GM23338 (cell line): ENCODE measurements around the gene BCL2L13. TPM values are rescaled to one million over a fixed set of nuclear protein-coding genes. Genes with fewer than 3 reads are reported as not detected.
A peak's percentile ranks its signal among the peaks of the same experiment; 100 is the strongest.

Experiments used
- ATAC-seq: fragments of 200-7000 bp; cut with Tn5 transposase; 3 replicates; pipeline ENCODE4 v1.9.1; 2020
- DNase-seq: peaks from one replicate; pipeline ENCODE4 v3.0.0-alpha.2; 2015; ENCODE audit warnings: low spot score
- H2AFZ ChIP-seq: fragments of 200-600 bp; sonication (generic); 2 replicates; pipeline ENCODE4 v1.8.0; 2016; ENCODE audit warnings: antibody characterized with exemption, mild to moderate bottlenecking, moderate library complexity
- H3F3A ChIP-seq: fragments of 200-600 bp; sonication (generic); replicated peaks from 2 replicates; pipeline ENCODE4 v1.8.0; 2017; ENCODE audit warnings: antibody characterized with exemption, mixed run types, low read depth
- H3K27ac ChIP-seq: fragments of 200-600 bp; sonication (generic); 2 replicates; pipeline ENCODE4 v1.6.1; 2016; ENCODE audit warnings: low read depth
- H3K27me3 ChIP-seq: fragments of 200-600 bp; sonication (generic); 2 replicates; pipeline ENCODE4 v1.8.0; 2016; ENCODE audit warnings: mild to moderate bottlenecking, mixed run types, moderate library complexity; ENCODE audit not compliant: insufficient read depth
- H3K36me3 ChIP-seq: fragments of 200-600 bp; sonication (generic); 2 replicates; pipeline ENCODE4 v1.8.0; 2016; ENCODE audit warnings: mild to moderate bottlenecking; ENCODE audit not compliant: insufficient read depth
- H3K4me1 ChIP-seq: fragments of 200-600 bp; sonication (generic); 2 replicates; pipeline ENCODE4 v1.8.0; 2016; ENCODE audit warnings: mild to moderate bottlenecking, moderate library complexity; ENCODE audit not compliant: insufficient read depth
- H3K4me2 ChIP-seq: fragments of 200-600 bp; sonication (generic); 2 replicates; pipeline ENCODE4 v1.7.1; 2017; ENCODE audit warnings: mixed run types
- H3K4me3 ChIP-seq: fragments of 200-600 bp; sonication (generic); 2 replicates; pipeline ENCODE4 v1.6.1; 2016; ENCODE audit warnings: mixed run types
- H3K79me2 ChIP-seq: fragments of 200-600 bp; sonication (generic); replicated peaks from 2 replicates; pipeline ENCODE4 v1.8.0; 2017; ENCODE audit warnings: mild to moderate bottlenecking; ENCODE audit not compliant: insufficient read depth
- H3K9me2 ChIP-seq: fragments of 200-600 bp; sonication (generic); 2 replicates; pipeline ENCODE4 v1.8.0; 2017; ENCODE audit not compliant: insufficient read depth
- H4K20me1 ChIP-seq: fragments of 200-600 bp; sonication (generic); replicated peaks from 2 replicates; pipeline ENCODE4 v1.8.0; 2017; ENCODE audit warnings: mild to moderate bottlenecking; ENCODE audit not compliant: insufficient read depth
- H3K27ac Mint-ChIP-seq: 2 replicates; pipeline ENCODE4 v1.8.0; 2020; ENCODE audit warnings: inconsistent platforms, mild to moderate bottlenecking, moderate library complexity, mixed read lengths
- H3K27me3 Mint-ChIP-seq: 3 replicates; pipeline ENCODE4 v1.8.0; 2022; ENCODE audit warnings: low read depth, mild to moderate bottlenecking, moderate library complexity, mixed read lengths, inconsistent platforms; ENCODE audit not compliant: insufficient read depth, poor library complexity
- H3K36me3 Mint-ChIP-seq: 3 replicates; pipeline ENCODE4 v1.8.0; 2021; ENCODE audit warnings: low read depth, mild to moderate bottlenecking, inconsistent platforms, moderate library complexity, mixed read lengths
- H3K4me1 Mint-ChIP-seq: 3 replicates; pipeline ENCODE4 v1.8.0; 2020; ENCODE audit warnings: mild to moderate bottlenecking, inconsistent platforms, mixed read lengths
- H3K4me3 Mint-ChIP-seq: 3 replicates; pipeline ENCODE4 v1.8.0; 2021; ENCODE audit warnings: moderate library complexity, mild to moderate bottlenecking, inconsistent platforms, mixed read lengths
- H3K9me3 Mint-ChIP-seq: 3 replicates; pipeline ENCODE4 v1.8.0; 2020; ENCODE audit warnings: moderate library complexity, mild to moderate bottlenecking, inconsistent platforms, mixed read lengths
- CREB1 ChIP-seq: fragments of 250-450 bp; sonication (Bioruptor Pico); IDR thresholded peaks from 2 replicates; pipeline ENCODE4 v1.5.0; 2020; ENCODE audit warnings: low read depth, mild to moderate bottlenecking, moderate library complexity
- CTCF ChIP-seq, 2 experiments: fragments of 200-600 bp in 1 of 2; sonication (generic) in 1 of 2; conservative IDR thresholded peaks; 2 replicates each; pipeline versions ENCODE4 v1.5.1 to v1.6.1; 2016 to 2017; ENCODE audit warnings: antibody characterized with exemption in 2 of 2, low read depth in 2 of 2, mild to moderate bottlenecking in 2 of 2, moderate library complexity in 1 of 2
- EZH2 ChIP-seq: fragments of 200-600 bp; sonication (generic); IDR thresholded peaks from one replicate; pipeline ENCODE4 v1.8.0; 2017; ENCODE audit warnings: antibody characterized with exemption, mild to moderate bottlenecking, low read depth; ENCODE audit not compliant: unreplicated experiment
- EZH2phosphoT487 ChIP-seq: fragments of 200-600 bp; sonication (generic); IDR thresholded peaks from one replicate; pipeline ENCODE4 v1.8.1; 2018; ENCODE audit warnings: antibody characterized with exemption; ENCODE audit not compliant: unreplicated experiment
- JUNB ChIP-seq: IDR thresholded peaks from one replicate; pipeline ENCODE4 v1.6.1; 2016; ENCODE audit warnings: antibody characterized with exemption; ENCODE audit not compliant: unreplicated experiment
- NANOG ChIP-seq: IDR thresholded peaks from 2 replicates; pipeline ENCODE4 v1.6.1; 2016; ENCODE audit warnings: antibody characterized with exemption, borderline replicate concordance
- POLR2AphosphoS5 ChIP-seq: IDR thresholded peaks from 2 replicates; pipeline ENCODE4 v1.6.1; 2016; ENCODE audit warnings: antibody characterized with exemption, low read depth
- STAT1 ChIP-seq: IDR thresholded peaks from one replicate; pipeline ENCODE4 v1.6.1; 2016; ENCODE audit warnings: antibody characterized with exemption; ENCODE audit not compliant: unreplicated experiment
- ZNF114 ChIP-seq: fragments of 250-450 bp; sonication (Bioruptor Pico); IDR thresholded peaks from 2 replicates; pipeline ENCODE4 v1.5.0; 2020; ENCODE audit warnings: mild to moderate bottlenecking, moderate library complexity
- ZNF331 ChIP-seq: fragments of 250-450 bp; sonication (Bioruptor Pico); IDR thresholded peaks from 2 replicates; pipeline ENCODE4 v1.5.0; 2020; ENCODE audit warnings: low read depth, mild to moderate bottlenecking, moderate library complexity
- polyA plus RNA-seq: library from polyadenylated mRNA; unstranded; fragments of >200 nt; fragmentation: Nextera tagmentation; extraction: Ambion mirVana; gene quantifications from 2 replicates; pipeline ENCODE4 v1.2.1, GENCODE V29; 2016
- total RNA-seq: library from RNA; depleted of rRNA; stranded (reverse); fragments of >200 nt; shearing (Covaris generic); gene quantifications from 2 replicates; pipeline ENCODE4 v1.2.3, GENCODE V29; 2014
- TF ChIP-seq, protein P1 (sequence below): fragments of 250-450 bp; sonication (Bioruptor Pico); IDR thresholded peaks from 2 replicates; pipeline ENCODE4 v1.5.0; 2020; ENCODE audit warnings: mild to moderate bottlenecking, moderate library complexity
- TF ChIP-seq, protein P2 (sequence below): IDR thresholded peaks from 2 replicates; pipeline ENCODE4 v1.6.1; 2016; ENCODE audit warnings: antibody characterized with exemption
- TF ChIP-seq, protein P3 (sequence below): IDR thresholded peaks from one replicate; pipeline ENCODE4 v1.6.1; 2018; ENCODE audit warnings: antibody characterized with exemption; ENCODE audit not compliant: unreplicated experiment

BCL2L13 gene
- total and polyA plus RNA-seq, 2 experiments from 2014 or later, result 22.4 to 32.3 TPM

DNA sequence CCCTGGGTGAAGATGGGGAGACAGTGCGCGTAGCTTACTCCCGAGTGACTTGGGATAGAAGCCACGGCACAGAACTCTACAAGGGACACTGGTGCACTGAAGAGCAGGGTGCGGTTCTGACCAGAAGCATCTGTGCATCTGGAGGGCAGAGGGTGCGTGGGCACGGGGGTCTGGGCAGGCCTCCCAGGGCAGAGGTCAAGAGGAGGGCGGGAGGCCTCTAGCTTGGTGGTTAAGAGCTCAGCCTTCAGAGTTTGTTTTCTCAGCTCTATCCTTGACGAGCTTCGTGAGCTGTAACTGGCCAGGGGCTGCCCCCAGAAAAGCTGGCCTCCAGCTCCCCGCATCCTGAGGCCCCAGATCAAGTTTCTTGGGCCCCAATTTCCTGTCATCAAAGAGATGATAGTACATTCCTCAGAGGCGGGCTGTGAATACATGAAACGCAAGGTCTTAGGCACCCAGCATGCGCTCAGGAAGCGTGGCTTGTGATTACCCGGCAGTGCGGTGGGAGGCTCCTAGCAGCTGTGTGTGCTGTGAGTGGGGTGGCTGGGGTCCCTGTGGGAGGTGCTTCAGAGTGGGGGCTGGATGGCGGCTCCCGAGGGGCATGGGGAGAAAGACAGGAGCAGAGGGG, 141.7 kb downstream of the BCL2L13 start:
- Mint-ChIP-seq H3K36me3 (no peaks in the 10 kb centered on the region; the same call in 2 of the 3 replicates), H3K4me1 (peaks cover 29% of the 10 kb centered on the region), H3K9me3 (peaks cover 4% of the 10 kb centered on the region; the same call in 2 of the 3 replicates), H3K27me3 (peaks cover 14% of the 10 kb centered on the region), H3K4me3 (no peak overlapping the region; the same call in 2 of the 3 replicates), H3K27ac (no peak overlapping the region)
- no peaks in the 10 kb centered on the region for H3K9me2 ChIP-seq
- H3K4me2 ChIP-seq, result no peak overlapping the region
- H3F3A ChIP-seq, result 0 out of 2 replicates have a peak, but pooled peaks cover 2% of the 10 kb centered on the region
- no peaks in the 10 kb centered on the region for H3K36me3 ChIP-seq
- 0 out of 2 replicates have a peak overlapping the region, but pooled peaks have one; percentile 59 for H2AFZ ChIP-seq
- DNase-seq (peak; percentile 51), ATAC-seq (no peak)
- H4K20me1 ChIP-seq, result no peaks in the 10 kb centered on the region
- H3K79me2 ChIP-seq, result no peaks in the 10 kb centered on the region
- H3K4me1 ChIP-seq, result no peaks in the 10 kb centered on the region; the same call in 1 of the 2 replicates
- no peak overlapping the region for H3K4me3 ChIP-seq
- H3K27me3 ChIP-seq, result no peaks in the 10 kb centered on the region
- TF ChIP-seq, protein P1, sequence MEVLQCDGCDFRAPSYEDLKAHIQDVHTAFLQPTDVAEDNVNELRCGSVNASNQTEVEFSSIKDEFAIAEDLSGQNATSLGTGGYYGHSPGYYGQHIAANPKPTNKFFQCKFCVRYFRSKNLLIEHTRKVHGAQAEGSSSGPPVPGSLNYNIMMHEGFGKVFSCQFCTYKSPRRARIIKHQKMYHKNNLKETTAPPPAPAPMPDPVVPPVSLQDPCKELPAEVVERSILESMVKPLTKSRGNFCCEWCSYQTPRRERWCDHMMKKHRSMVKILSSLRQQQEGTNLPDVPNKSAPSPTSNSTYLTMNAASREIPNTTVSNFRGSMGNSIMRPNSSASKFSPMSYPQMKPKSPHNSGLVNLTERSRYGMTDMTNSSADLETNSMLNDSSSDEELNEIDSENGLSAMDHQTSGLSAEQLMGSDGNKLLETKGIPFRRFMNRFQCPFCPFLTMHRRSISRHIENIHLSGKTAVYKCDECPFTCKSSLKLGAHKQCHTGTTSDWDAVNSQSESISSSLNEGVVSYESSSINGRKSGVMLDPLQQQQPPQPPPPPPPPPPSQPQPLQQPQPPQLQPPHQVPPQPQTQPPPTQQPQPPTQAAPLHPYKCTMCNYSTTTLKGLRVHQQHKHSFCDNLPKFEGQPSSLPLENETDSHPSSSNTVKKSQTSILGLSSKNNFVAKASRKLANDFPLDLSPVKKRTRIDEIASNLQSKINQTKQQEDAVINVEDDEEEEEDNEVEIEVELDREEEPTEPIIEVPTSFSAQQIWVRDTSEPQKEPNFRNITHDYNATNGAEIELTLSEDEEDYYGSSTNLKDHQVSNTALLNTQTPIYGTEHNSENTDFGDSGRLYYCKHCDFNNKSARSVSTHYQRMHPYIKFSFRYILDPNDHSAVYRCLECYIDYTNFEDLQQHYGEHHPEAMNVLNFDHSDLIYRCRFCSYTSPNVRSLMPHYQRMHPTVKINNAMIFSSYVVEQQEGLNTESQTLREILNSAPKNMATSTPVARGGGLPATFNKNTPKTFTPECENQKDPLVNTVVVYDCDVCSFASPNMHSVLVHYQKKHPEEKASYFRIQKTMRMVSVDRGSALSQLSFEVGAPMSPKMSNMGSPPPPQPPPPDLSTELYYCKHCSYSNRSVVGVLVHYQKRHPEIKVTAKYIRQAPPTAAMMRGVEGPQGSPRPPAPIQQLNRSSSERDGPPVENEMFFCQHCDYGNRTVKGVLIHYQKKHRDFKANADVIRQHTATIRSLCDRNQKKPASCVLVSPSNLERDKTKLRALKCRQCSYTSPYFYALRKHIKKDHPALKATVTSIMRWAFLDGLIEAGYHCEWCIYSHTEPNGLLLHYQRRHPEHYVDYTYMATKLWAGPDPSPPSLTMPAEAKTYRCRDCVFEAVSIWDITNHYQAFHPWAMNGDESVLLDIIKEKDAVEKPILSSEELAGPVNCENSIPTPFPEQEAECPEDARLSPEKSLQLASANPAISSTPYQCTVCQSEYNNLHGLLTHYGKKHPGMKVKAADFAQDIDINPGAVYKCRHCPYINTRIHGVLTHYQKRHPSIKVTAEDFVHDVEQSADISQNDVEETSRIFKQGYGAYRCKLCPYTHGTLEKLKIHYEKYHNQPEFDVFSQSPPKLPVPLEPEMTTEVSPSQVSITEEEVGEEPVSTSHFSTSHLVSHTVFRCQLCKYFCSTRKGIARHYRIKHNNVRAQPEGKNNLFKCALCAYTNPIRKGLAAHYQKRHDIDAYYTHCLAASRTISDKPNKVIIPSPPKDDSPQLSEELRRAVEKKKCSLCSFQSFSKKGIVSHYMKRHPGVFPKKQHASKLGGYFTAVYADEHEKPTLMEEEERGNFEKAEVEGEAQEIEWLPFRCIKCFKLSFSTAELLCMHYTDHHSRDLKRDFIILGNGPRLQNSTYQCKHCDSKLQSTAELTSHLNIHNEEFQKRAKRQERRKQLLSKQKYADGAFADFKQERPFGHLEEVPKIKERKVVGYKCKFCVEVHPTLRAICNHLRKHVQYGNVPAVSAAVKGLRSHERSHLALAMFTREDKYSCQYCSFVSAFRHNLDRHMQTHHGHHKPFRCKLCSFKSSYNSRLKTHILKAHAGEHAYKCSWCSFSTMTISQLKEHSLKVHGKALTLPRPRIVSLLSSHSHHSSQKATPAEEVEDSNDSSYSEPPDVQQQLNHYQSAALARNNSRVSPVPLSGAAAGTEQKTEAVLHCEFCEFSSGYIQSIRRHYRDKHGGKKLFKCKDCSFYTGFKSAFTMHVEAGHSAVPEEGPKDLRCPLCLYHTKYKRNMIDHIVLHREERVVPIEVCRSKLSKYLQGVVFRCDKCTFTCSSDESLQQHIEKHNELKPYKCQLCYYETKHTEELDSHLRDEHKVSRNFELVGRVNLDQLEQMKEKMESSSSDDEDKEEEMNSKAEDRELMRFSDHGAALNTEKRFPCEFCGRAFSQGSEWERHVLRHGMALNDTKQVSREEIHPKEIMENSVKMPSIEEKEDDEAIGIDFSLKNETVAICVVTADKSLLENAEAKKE, result no peak
- TF ChIP-seq ZNF331 (CRISPR knock-in tag) (no peak), EZH2phosphoT487 (no peak), CTCF (conservative IDR thresholded peaks at IDR 0.05; ENCODE audit: low read depth in 2 of 2) (no peak), JUNB (no peak), CREB1 (CRISPR knock-in tag) (no peak), STAT1 (no peak), POLR2AphosphoS5 (no peak), ZNF114 (no peak), EZH2 (no peak), NANOG (no peak)
- TF ChIP-seq, protein P2, sequence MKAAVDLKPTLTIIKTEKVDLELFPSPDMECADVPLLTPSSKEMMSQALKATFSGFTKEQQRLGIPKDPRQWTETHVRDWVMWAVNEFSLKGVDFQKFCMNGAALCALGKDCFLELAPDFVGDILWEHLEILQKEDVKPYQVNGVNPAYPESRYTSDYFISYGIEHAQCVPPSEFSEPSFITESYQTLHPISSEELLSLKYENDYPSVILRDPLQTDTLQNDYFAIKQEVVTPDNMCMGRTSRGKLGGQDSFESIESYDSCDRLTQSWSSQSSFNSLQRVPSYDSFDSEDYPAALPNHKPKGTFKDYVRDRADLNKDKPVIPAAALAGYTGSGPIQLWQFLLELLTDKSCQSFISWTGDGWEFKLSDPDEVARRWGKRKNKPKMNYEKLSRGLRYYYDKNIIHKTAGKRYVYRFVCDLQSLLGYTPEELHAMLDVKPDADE, result no peak
- TF ChIP-seq, protein P3, sequence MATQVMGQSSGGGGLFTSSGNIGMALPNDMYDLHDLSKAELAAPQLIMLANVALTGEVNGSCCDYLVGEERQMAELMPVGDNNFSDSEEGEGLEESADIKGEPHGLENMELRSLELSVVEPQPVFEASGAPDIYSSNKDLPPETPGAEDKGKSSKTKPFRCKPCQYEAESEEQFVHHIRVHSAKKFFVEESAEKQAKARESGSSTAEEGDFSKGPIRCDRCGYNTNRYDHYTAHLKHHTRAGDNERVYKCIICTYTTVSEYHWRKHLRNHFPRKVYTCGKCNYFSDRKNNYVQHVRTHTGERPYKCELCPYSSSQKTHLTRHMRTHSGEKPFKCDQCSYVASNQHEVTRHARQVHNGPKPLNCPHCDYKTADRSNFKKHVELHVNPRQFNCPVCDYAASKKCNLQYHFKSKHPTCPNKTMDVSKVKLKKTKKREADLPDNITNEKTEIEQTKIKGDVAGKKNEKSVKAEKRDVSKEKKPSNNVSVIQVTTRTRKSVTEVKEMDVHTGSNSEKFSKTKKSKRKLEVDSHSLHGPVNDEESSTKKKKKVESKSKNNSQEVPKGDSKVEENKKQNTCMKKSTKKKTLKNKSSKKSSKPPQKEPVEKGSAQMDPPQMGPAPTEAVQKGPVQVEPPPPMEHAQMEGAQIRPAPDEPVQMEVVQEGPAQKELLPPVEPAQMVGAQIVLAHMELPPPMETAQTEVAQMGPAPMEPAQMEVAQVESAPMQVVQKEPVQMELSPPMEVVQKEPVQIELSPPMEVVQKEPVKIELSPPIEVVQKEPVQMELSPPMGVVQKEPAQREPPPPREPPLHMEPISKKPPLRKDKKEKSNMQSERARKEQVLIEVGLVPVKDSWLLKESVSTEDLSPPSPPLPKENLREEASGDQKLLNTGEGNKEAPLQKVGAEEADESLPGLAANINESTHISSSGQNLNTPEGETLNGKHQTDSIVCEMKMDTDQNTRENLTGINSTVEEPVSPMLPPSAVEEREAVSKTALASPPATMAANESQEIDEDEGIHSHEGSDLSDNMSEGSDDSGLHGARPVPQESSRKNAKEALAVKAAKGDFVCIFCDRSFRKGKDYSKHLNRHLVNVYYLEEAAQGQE, result no peak
- H3K27ac ChIP-seq, result no peak overlapping the region
